PFSK-1 (cell line): Measurements from ENCODE around the gene MYO7B.

Experiments used
- POLR2AphosphoS5 ChIP-seq: IDR thresholded peaks from 2 replicates; pipeline ENCODE4 v1.6.1; 2012; ENCODE audit warnings: low read depth, mild to moderate bottlenecking, control low read depth, low read length, moderate library complexity
- SIN3A ChIP-seq: IDR thresholded peaks from 2 replicates; pipeline ENCODE4 v1.6.1; 2012; ENCODE audit warnings: mild to moderate bottlenecking, low read length, moderate library complexity, borderline replicate concordance; ENCODE audit not compliant: insufficient read depth
- TAF1 ChIP-seq: IDR thresholded peaks from 2 replicates; pipeline ENCODE4 v1.6.1; 2012; ENCODE audit warnings: low read length, control low read depth, borderline replicate concordance; ENCODE audit not compliant: insufficient read depth
- TF ChIP-seq, protein P1 (sequence below), 2 experiments: IDR thresholded peaks; 2 replicates each; pipeline versions ENCODE4 v1.6.1 to v1.8.0; 2011 to 2012; ENCODE audit warnings: low read depth in 2 of 2, low read length in 2 of 2, control low read depth in 1 of 2, inconsistent platforms in 1 of 2, mild to moderate bottlenecking in 1 of 2, moderate library complexity in 1 of 2; ENCODE audit not compliant: insufficient read depth in 1 of 2

GRCh38 chr2:127504552-127505430 lies 30.7 kb upstream of the MYO7B start:
- TF ChIP-seq TAF1 (no peak), POLR2AphosphoS5 (no peak), SIN3A (no peak)
- TF ChIP-seq, protein P1, sequence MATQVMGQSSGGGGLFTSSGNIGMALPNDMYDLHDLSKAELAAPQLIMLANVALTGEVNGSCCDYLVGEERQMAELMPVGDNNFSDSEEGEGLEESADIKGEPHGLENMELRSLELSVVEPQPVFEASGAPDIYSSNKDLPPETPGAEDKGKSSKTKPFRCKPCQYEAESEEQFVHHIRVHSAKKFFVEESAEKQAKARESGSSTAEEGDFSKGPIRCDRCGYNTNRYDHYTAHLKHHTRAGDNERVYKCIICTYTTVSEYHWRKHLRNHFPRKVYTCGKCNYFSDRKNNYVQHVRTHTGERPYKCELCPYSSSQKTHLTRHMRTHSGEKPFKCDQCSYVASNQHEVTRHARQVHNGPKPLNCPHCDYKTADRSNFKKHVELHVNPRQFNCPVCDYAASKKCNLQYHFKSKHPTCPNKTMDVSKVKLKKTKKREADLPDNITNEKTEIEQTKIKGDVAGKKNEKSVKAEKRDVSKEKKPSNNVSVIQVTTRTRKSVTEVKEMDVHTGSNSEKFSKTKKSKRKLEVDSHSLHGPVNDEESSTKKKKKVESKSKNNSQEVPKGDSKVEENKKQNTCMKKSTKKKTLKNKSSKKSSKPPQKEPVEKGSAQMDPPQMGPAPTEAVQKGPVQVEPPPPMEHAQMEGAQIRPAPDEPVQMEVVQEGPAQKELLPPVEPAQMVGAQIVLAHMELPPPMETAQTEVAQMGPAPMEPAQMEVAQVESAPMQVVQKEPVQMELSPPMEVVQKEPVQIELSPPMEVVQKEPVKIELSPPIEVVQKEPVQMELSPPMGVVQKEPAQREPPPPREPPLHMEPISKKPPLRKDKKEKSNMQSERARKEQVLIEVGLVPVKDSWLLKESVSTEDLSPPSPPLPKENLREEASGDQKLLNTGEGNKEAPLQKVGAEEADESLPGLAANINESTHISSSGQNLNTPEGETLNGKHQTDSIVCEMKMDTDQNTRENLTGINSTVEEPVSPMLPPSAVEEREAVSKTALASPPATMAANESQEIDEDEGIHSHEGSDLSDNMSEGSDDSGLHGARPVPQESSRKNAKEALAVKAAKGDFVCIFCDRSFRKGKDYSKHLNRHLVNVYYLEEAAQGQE (IDR thresholded peaks at IDR 0.05; ENCODE audit: insufficient read depth in 1 of 2, low read depth in 2 of 2, low read length in 2 of 2) = no peak
